ENCODE data around the gene ENG.

- TF ChIP-seq EZH2phosphoT487 (IDR thresholded peaks at IDR 0.05) (no peak), CTCF (IDR thresholded peaks at IDR 0.05) (no peak)
These were observed 49.4 kb upstream of the ENG start for GRCh38 chr9:127903557-127904475.

Data from neural progenitor cell (in vitro differentiated cells).